NT2/D1 (cell line): ENCODE data around the gene GNB3.

Experiments
- DNase-seq: peaks from one replicate; pipeline ENCODE4 v3.0.0-alpha.2; 2011; ENCODE audit warnings: low read depth, low spot score
- H3K27me3 ChIP-seq: 2 replicates; pipeline ENCODE4 v1.6.0; 2011; ENCODE audit warnings: mild to moderate bottlenecking; ENCODE audit not compliant: insufficient read length, insufficient read depth
- H3K36me3 ChIP-seq: 2 replicates; pipeline ENCODE4 v1.6.1; 2011; ENCODE audit warnings: mild to moderate bottlenecking, low read length, mixed read lengths; ENCODE audit not compliant: insufficient read depth, insufficient read length
- H3K4me1 ChIP-seq: 2 replicates; pipeline ENCODE4 v1.5.1; 2011; ENCODE audit not compliant: insufficient read depth, insufficient read length
- H3K4me3 ChIP-seq: 2 replicates; pipeline ENCODE4 v1.5.1; 2011; ENCODE audit warnings: low read depth; ENCODE audit not compliant: insufficient read length
- H3K9ac ChIP-seq: 2 replicates; pipeline ENCODE4 v1.6.0; 2011; ENCODE audit warnings: low read depth; ENCODE audit not compliant: insufficient read length
- H3K9me3 ChIP-seq: 2 replicates; pipeline ENCODE4 v1.5.1; 2011; ENCODE audit warnings: mild to moderate bottlenecking, low read length; ENCODE audit not compliant: insufficient read depth
- SUZ12 ChIP-seq: IDR thresholded peaks from 2 replicates; pipeline ENCODE4 v1.6.1; 2011; ENCODE audit not compliant: insufficient read length, insufficient read depth; ENCODE audit errors: extremely low read depth
- YY1 ChIP-seq: IDR thresholded peaks from 2 replicates; pipeline ENCODE4 v1.6.1; 2011; ENCODE audit not compliant: insufficient read length, insufficient read depth
- ZNF274 ChIP-seq: IDR thresholded peaks from 2 replicates; pipeline ENCODE4 v1.6.1; 2011; ENCODE audit warnings: mild to moderate bottlenecking, low read depth, low read length

Gene GNB3

DNA sequence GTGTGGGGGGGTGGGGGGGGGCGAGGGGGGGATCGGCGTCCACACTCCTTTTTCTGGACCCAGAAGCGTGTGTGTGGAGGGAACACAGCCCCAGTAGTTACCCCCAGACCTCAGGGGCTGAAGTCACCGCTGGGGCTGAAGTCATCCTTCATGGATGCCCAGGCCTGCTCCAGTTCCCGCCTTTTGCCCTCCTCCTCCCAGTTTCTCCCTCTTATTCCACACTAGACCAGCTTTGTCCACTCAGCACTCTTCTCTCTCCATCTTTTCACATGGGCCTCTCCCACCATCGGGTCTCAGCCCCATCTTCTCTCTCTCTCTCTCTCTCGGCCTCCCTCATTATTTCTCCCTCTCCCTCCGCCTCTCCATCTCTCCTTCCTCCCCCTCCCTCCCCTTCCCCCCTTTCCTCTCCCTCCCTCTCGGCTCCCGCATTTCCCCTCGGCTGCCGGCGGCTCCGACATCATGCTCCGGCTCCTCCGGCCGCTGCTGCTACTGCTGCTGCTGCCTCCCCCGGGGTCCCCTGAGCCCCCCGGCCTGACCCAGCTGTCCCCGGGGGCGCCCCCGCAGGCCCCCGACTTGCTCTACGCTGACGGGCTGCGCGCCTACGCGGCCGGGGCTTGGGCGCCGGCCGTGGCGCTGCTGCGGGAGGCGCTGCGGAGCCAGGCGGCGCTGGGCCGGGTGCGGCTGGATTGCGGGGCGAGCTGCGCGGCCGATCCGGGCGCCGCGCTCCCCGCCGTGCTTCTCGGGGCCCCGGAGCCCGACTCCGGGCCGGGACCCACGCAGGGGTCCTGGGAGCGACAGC is 12.5 kb upstream of the GNB3 start, which contains the start of gene P3H3:
P3H3 (plus strand) TSS at position 426 of the 799 bp plus-strand sequence; CDS start at position 460, 34 bp downstream.
- peaks cover 59% of the 10 kb centered on the region for H3K36me3 ChIP-seq
- H3K27me3 ChIP-seq: no peaks in the 10 kb centered on the region
- H3K9ac ChIP-seq: peak within 1 kb of the TSS; percentile 94
- no peaks in the 10 kb centered on the region for H3K9me3 ChIP-seq
- H3K4me3 ChIP-seq: peak within 1 kb of the TSS; percentile 93
- H3K4me1 ChIP-seq: peaks cover 54% of the 10 kb centered on the region
- no peak for TF ChIP-seq SUZ12
- TF ChIP-seq YY1: no peak
- peak; percentile 89 for DNase-seq

DNA sequence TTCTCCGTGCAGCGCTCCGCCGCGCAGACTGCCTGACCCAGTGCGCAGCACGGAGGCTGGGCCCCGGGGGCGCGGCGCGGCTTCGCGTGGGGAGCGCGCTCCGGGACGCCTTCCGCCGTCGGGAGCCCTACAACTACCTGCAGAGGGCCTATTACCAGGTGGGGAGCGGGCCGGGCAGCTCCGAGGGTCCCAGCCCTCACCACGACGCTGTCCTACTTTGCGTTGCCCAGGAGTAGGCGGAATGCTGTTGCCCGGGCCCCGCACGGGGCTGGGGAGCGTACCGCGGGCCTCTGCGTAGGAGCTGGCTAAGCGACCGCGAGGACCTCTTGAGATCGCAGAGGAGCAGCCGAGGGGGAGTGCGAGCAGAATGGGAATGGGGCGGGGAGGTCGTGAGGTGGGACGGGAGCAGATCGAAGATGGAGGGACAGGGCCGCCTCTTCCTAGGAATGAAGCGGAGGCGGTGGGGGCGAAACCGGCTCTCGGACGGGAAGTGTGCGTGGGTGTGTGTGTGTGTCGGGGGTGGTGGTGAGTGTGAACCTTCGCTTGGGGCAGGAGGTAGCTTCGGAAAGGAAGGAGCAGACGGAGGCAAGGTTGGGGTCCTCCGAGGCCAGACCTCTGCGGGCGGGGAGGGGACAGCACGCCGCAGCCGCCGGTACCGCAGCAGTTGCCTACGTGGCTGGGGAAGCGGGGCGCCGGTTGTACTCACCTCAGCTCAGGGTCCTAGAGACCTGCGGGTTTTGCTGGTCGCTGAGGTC is 11.8 kb upstream of the GNB3 start:
- peak; percentile 80 for DNase-seq
- TF ChIP-seq YY1 (no peak), SUZ12 (peak; percentile 40), ZNF274 (no peak)
- Histone ChIP-seq H3K4me1 (peaks cover 47% of the 10 kb centered on the region), H3K36me3 (peaks cover 65% of the 10 kb centered on the region), H3K4me3 (peak overlapping the region; percentile 93), H3K27me3 (no peaks in the 10 kb centered on the region), H3K9me3 (no peaks in the 10 kb centered on the region), H3K9ac (peak overlapping the region; percentile 94)

DNA sequence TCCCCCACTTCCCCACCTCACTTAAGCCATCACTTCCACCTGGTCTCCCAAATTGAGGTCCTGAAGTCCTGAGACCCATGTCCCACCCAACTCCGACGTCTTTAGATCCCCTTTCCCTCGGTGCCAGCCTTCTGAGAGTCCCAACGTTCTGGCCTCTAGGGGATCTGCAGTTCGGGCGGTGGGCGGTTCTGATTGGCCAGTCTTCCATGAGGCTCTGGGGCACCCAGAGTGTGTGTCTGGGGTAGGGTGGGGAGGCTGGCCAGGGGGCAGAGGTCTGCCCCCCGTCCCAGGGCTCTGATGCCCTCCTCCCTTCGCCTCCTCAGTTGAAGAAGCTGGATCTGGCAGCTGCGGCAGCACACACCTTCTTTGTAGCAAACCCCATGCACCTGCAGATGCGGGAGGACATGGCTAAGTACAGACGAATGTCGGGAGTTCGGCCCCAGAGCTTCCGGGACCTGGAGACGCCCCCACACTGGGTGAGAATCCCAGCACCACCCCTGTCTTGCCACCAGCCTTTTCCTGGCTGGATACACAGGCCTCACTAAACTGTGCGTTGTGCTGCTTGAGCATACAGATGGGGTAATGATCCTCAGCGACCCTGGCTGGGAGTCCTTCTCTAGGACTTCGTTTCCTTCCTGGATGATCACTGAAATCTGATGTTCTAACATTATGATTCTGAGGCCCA is 11.0 kb upstream of the GNB3 start:
- peaks cover 64% of the 10 kb centered on the region for H3K36me3 ChIP-seq
- no peak for DNase-seq
- no peaks in the 10 kb centered on the region for H3K27me3 ChIP-seq
- peak overlapping the region; percentile 93 for H3K4me3 ChIP-seq
- peak overlapping the region; percentile 94 for H3K9ac ChIP-seq
- TF ChIP-seq ZNF274 (no peak), SUZ12 (no peak), YY1 (no peak)
- H3K9me3 ChIP-seq: no peaks in the 10 kb centered on the region
- H3K4me1 ChIP-seq: peaks cover 43% of the 10 kb centered on the region

DNA sequence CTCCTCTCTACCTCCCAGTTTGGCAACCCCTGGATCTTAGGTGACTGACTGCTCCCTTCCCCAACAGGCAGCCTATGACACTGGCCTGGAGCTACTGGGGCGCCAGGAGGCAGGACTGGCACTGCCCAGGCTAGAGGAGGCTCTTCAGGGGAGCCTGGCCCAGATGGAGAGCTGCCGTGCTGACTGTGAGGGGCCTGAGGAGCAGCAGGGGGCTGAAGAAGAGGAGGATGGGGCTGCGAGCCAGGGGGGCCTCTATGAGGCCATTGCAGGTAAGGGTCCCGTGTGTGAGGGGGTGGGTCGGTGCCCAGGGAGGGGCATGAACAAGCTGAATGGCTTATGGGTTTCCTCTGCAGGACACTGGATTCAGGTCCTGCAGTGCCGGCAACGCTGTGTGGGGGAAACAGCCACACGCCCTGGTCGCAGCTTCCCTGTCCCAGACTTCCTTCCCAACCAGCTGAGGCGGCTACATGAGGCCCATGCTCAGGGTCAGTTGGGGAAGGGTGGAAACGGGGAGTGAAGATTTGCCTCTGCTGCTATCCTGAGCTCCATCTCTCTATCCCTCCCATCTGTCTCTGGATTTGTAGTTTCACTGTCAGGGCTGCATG is 10.3 kb upstream of the GNB3 start:
- peaks cover 35% of the 10 kb centered on the region for H3K4me1 ChIP-seq
- no peak overlapping the region for H3K4me3 ChIP-seq
- H3K36me3 ChIP-seq: peaks cover 66% of the 10 kb centered on the region
- peak overlapping the region; percentile 94 for H3K9ac ChIP-seq
- no peak for DNase-seq
- no peak for TF ChIP-seq YY1
- no peak for TF ChIP-seq SUZ12
- no peak for TF ChIP-seq ZNF274
- H3K27me3 ChIP-seq: no peaks in the 10 kb centered on the region
- H3K9me3 ChIP-seq: no peaks in the 10 kb centered on the region

DNA sequence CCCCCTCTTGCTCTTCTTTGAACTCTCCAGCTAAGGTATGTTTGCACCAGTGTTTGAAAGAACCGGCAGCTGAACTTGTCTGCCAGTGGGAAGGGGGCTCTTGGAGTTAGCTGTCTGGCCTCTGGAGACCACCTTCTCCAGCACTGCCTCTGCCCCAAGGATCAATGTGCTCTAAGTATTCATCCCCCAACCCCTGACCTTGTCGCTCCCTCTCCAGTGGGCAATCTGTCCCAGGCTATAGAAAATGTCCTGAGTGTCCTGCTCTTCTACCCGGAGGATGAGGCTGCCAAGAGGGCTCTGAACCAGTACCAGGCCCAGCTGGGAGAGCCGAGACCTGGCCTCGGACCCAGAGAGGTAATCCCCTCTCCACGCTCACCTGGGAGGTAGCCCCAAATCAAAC is 9.7 kb upstream of the GNB3 start:
- Histone ChIP-seq H3K9ac (no peak overlapping the region), H3K9me3 (no peaks in the 10 kb centered on the region), H3K4me3 (no peak overlapping the region), H3K36me3 (peaks cover 69% of the 10 kb centered on the region), H3K27me3 (no peaks in the 10 kb centered on the region), H3K4me1 (peaks cover 32% of the 10 kb centered on the region)
- TF ChIP-seq ZNF274 (no peak), SUZ12 (no peak), YY1 (no peak)
- no peak for DNase-seq

DNA sequence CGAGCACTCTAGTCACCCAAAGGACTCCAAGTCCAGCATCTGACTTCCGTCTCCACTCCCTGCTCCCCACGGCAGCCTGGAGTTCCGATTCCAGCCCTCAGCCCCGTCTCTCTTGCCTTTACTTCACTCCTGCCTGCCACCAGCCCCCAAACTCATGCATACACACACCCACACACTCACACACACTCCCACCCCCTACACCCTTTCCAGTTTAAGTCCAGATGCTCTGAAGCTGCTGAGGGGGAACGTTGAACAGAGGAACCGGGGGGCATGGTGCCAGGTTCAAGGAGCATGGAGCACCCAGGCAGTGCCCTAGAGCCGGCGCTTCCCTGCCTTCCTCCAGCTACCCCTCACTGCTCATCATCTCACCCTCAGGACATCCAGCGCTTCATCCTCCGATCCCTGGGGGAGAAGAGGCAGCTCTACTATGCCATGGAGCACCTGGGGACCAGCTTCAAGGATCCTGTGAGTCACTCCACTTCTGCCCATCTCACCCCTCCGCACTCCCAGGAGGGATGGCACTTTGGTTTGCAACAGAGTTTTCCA is 9.2 kb upstream of the GNB3 start:
- H3K36me3 ChIP-seq: peaks cover 69% of the 10 kb centered on the region
- no peaks in the 10 kb centered on the region for H3K27me3 ChIP-seq
- peaks cover 27% of the 10 kb centered on the region for H3K4me1 ChIP-seq
- TF ChIP-seq SUZ12 (no peak), YY1 (no peak), ZNF274 (no peak)
- no peak overlapping the region for H3K4me3 ChIP-seq
- H3K9me3 ChIP-seq: no peaks in the 10 kb centered on the region
- DNase-seq: no peak
- H3K9ac ChIP-seq: no peak overlapping the region

DNA sequence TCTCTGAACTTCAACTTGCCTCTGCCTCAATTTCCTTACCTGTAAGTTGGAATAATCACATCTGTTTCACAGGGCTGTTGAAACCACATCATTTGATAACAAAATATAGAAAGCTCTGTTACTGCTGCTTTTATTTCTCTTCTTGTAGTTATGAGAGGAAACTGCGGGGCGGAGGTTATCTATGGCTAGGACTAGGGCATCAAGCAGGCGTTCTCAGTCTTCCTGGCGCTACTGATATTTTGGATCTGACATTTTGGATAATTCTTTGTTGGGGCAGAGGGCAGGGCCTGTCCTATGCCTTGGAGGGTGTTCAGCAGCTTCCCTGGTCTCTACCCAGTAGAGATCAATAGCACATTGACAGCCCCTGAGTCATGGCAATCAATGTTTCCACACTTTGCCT is 8.6 kb upstream of the GNB3 start:
- no peaks in the 10 kb centered on the region for H3K9me3 ChIP-seq
- peaks cover 69% of the 10 kb centered on the region for H3K36me3 ChIP-seq
- H3K9ac ChIP-seq: no peak overlapping the region
- H3K4me1 ChIP-seq: peaks cover 21% of the 10 kb centered on the region
- H3K27me3 ChIP-seq: no peaks in the 10 kb centered on the region
- DNase-seq: no peak
- TF ChIP-seq YY1: no peak
- TF ChIP-seq ZNF274: no peak
- TF ChIP-seq SUZ12: no peak
- no peak overlapping the region for H3K4me3 ChIP-seq
